GM12878 (cell line): ENCODE data around the gene SLMAP. TPM values are rescaled to one million over a fixed set of nuclear protein-coding genes. Genes with fewer than 3 reads are reported as not detected.
A peak's percentile ranks its signal among the peaks of the same experiment; 100 is the strongest.

Experiments used
- ATAC-seq: fragments of 200-7000 bp; cut with Tn5 transposase; 3 replicates; pipeline ENCODE4 v1.9.1; 2020; ENCODE audit warnings: mild to moderate bottlenecking, moderate library complexity
- BruUV-seq: library from RNA; stranded (reverse); fragments of 400-500 nt; replicated peaks from 2 replicates; lab custom pipeline; 2021; lab: Mats Ljungman, UMichigan
- CTCF ChIA-PET: fragments of 300-600 bp; sonication (Branson Sonifier 250); formaldehyde crosslinking; extraction: SDS; loops from one replicate; lab custom pipeline; 2021; ENCODE audit warnings: inconsistent platforms; lab: Yijun Ruan, JAX
- POLR2A ChIA-PET: fragments of 350-600 bp; formaldehyde crosslinking; extraction: SDS; loops from one replicate; lab custom pipeline; 2021; ENCODE audit warnings: inconsistent platforms; lab: Charles Lee
- RAD21 ChIA-PET: fragments of 300-600 bp; sonication (Branson Sonifier 250); formaldehyde crosslinking; loops from one replicate; lab custom pipeline; 2023; ENCODE audit warnings: antibody characterized with exemption; ENCODE audit not compliant: unreplicated experiment; lab: Charles Lee
- SMC1A ChIA-PET: fragments of 300-600 bp; sonication (Branson Sonifier 250); formaldehyde crosslinking; loops from one replicate; lab custom pipeline; 2023; ENCODE audit not compliant: unreplicated experiment, uncharacterized antibody; lab: Charles Lee
- DNase-seq: peaks from one replicate; pipeline ENCODE4 v3.0.0-alpha.2; 2011; ENCODE audit warnings: low read depth, low spot score
- FAIRE-seq: peaks from 3 replicates; lab custom pipeline; 2011; peaks lifted over from hg19 to GRCh38; lab: Jason Lieb, UNC
- H2AFZ ChIP-seq: 2 replicates; pipeline ENCODE4 v1.6.0; 2011; ENCODE audit warnings: low read depth, low read length, control low read depth; ENCODE audit not compliant: control insufficient read depth
- H3K27ac ChIP-seq: 2 replicates; pipeline ENCODE4 v1.5.1; 2011; ENCODE audit warnings: control low read depth; ENCODE audit not compliant: control insufficient read depth, insufficient read depth
- H3K27me3 ChIP-seq, 2 experiments: replicated peaks in 1 of 2; 2 replicates each; pipeline versions ENCODE4 v1.6.0 to v1.6.1; 2011; ENCODE audit warnings: low read length in 1 of 2; ENCODE audit not compliant: control insufficient read depth in 2 of 2, insufficient read depth in 2 of 2
- H3K36me3 ChIP-seq, 2 experiments: 2 replicates each; pipeline ENCODE4 v1.5.1; 2011; ENCODE audit warnings: low read length in 1 of 2; ENCODE audit not compliant: control insufficient read depth in 2 of 2, insufficient read depth in 2 of 2
- H3K4me1 ChIP-seq: 2 replicates; pipeline ENCODE4 v1.6.1; 2011; ENCODE audit warnings: mild to moderate bottlenecking, low read length, moderate library complexity, mixed read lengths; ENCODE audit not compliant: control insufficient read depth, insufficient read depth
- H3K4me2 ChIP-seq: 2 replicates; pipeline ENCODE4 v1.6.0; 2011; ENCODE audit warnings: control low read depth; ENCODE audit not compliant: control insufficient read depth, insufficient read depth
- H3K4me3 ChIP-seq: fragments of 200-600 bp; sonication (generic); 2 replicates; pipeline ENCODE4 v1.5.1; 2016
- H3K79me2 ChIP-seq: 2 replicates; pipeline ENCODE4 v1.6.0; 2011; ENCODE audit warnings: low read length; ENCODE audit not compliant: control insufficient read depth, insufficient read depth
- H3K9ac ChIP-seq: 2 replicates; pipeline ENCODE4 v1.8.0; 2011; ENCODE audit warnings: low read length, control low read depth, mixed read lengths; ENCODE audit not compliant: control insufficient read depth, insufficient read depth
- H3K9me3 ChIP-seq: replicated peaks from 3 replicates; pipeline ENCODE4 v1.5.1; 2011; ENCODE audit warnings: mild to moderate bottlenecking, low read length; ENCODE audit not compliant: control insufficient read depth, insufficient read depth
- H4K20me1 ChIP-seq: 2 replicates; pipeline ENCODE4 v1.6.0; 2011; ENCODE audit not compliant: control insufficient read depth, insufficient read depth
- CBFB ChIP-seq: IDR thresholded peaks from 2 replicates; pipeline ENCODE4 v1.6.1; 2016; ENCODE audit warnings: antibody characterized with exemption, low read depth
- CEBPB ChIP-seq, 2 experiments: fragments of 150-350 bp in 1 of 2; IDR thresholded peaks; 2 replicates each; pipeline ENCODE4 v1.6.1; 2012 to 2014; ENCODE audit warnings: low read depth in 2 of 2, low read length in 2 of 2, borderline replicate concordance in 1 of 2, inconsistent platforms in 1 of 2
- FOS ChIP-seq: IDR thresholded peaks from 3 replicates; pipeline ENCODE4 v1.6.1; 2011; ENCODE audit warnings: borderline replicate concordance; ENCODE audit not compliant: insufficient read length; ENCODE audit errors: extremely low read depth
- GABPA ChIP-seq: IDR thresholded peaks from 2 replicates; pipeline ENCODE4 v1.6.1; 2014; ENCODE audit warnings: antibody characterized with exemption, low read depth, mild to moderate bottlenecking, inconsistent platforms
- NFXL1 ChIP-seq: fragments of 450-650 bp; IDR thresholded peaks from 2 replicates; pipeline ENCODE4 v1.6.1; 2017; ENCODE audit warnings: antibody characterized with exemption, mild to moderate bottlenecking, borderline replicate concordance
- POLR2A ChIP-seq: IDR thresholded peaks from 2 replicates; pipeline ENCODE4 v1.6.1; 2011; ENCODE audit warnings: low read depth, mild to moderate bottlenecking, low read length
- WGBS: methylation state at CpG from one replicate; pipeline ENCODE4 v1.1.6; 2016; ENCODE audit warnings: low lambda C conversion rate; ENCODE audit not compliant: insufficient replicate concordance, insufficient coverage; ENCODE audit errors: missing lambda C conversion rate; 5-methylcytosine and 5-hydroxymethylcytosine counted together
- in situ Hi-C: fragments of 300-500 bp; cut with MboI; formaldehyde crosslinking; loops from 9 replicates; pipeline ENCODE4 v1.14.3; 2018; ENCODE audit warnings: mixed read lengths
- intact Hi-C: fragments of 100-400 bp; cut with micrococcal nuclease; formaldehyde crosslinking; loops from one replicate; pipeline ENCODE4 v1.14.2; 2022; ENCODE audit not compliant: unreplicated experiment
- polyA plus RNA-seq, 11 experiments: library from polyadenylated mRNA; depleted of rRNA in 4 of 11; unstranded in 6 of 11; stranded (reverse) in 5 of 11; fragments of >200 nt; fragmentation: Nextera tagmentation in 4 of 11; fragmentation: Illumina TruSeq in 1 of 11; extraction: Ambion mirVana in 4 of 11; extraction: Trizol in 1 of 11; gene quantifications; 1 replicate in 1 of 11; 2 replicates in 10 of 11; pipeline versions ENCODE4 v1.2.1 to v1.2.3, GENCODE V29; 2011 to 2016; ENCODE audit warnings: inconsistent platforms in 2 of 11, missing spikeins in 2 of 11, low read depth in 1 of 11
- total RNA-seq, 4 experiments: library from RNA; depleted of rRNA in 3 of 4; stranded (reverse); fragments of >200 nt in 3 of 4; fragmentation: Illumina TruSeq in 1 of 4; extraction: Trizol in 1 of 4; gene quantifications; 2 replicates each; pipeline versions ENCODE4 v1.2.1 to v1.2.3, GENCODE V29; 2013 to 2021
- TF ChIP-seq, protein P1 (sequence below): IDR thresholded peaks from 2 replicates; pipeline ENCODE4 v1.6.1; 2012; ENCODE audit warnings: low read length, inconsistent platforms
- TF ChIP-seq, protein P2 (sequence below): fragments of 450-650 bp; IDR thresholded peaks from 2 replicates; pipeline ENCODE4 v1.6.1; 2017; ENCODE audit warnings: low read depth, mild to moderate bottlenecking, moderate library complexity

SLMAP gene
- total and polyA plus RNA-seq, 10 of the 15 experiments (the other 5 are each of a cell fraction or from before 2014, with no cell fraction given), result 8.3 to 43.8 (median 26.4) TPM

DNA sequence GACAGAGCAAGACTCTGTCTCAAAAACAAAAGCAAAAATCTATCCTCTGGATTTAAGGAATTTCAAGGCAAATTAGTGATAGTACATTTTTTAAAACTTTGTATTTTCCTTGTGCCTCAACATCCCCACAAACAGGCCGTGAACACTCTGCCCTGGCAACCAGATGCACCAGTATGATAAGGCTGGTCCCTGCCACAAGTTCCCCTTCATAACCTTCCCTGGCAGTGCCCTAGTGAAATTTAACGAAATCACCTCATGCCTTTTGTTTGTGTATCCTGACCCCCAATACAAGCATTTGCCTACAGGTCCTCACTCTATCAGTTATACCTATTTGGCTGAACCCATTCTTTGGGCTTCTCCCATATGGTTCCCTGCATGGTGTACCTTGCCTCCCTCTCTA lies 144.7 kb downstream of the SLMAP start:
- ChIA-PET SMC1A (no interaction called here), POLR2A (no interaction called here)
- Histone ChIP-seq H3K4me2 (no peak overlapping the region), H3K9me3 (no peaks in the 10 kb centered on the region), H4K20me1 (no peaks in the 10 kb centered on the region), H3K27me3 (no peaks in the 10 kb centered on the region), H3K4me3 (no peak overlapping the region), H3K27ac (no peak overlapping the region)
- intact Hi-C loops, result no loop called here
- DNase-seq (no peak), FAIRE-seq (no peak)
- no TSS peak for BruUV-seq
- TF ChIP-seq CBFB (no peak), CEBPB (IDR thresholded peaks at IDR 0.05; ENCODE audit: borderline replicate concordance in 1 of 2, low read depth in 2 of 2, low read length in 2 of 2) (no peak)
- TF ChIP-seq, all 136 proteins: peak for 0
- ChIA-PET RAD21 (no interaction called here), CTCF (no interaction called here)
- H3K79me2 ChIP-seq, result no peaks in the 10 kb centered on the region
- in situ Hi-C loops, result no loop called here
- H2AFZ ChIP-seq, result no peak overlapping the region
- H3K4me1 ChIP-seq, result no peaks in the 10 kb centered on the region
- ATAC-seq, result no peak
- no peak overlapping the region for H3K9ac ChIP-seq
- peaks cover 0 to 5% of the 10 kb centered on the region in 2 experiments; a peak in 2 of 4 replicates for H3K36me3 ChIP-seq
- WGBS, result 50% methylated on average over 2 of the region's 2 CpGs

DNA sequence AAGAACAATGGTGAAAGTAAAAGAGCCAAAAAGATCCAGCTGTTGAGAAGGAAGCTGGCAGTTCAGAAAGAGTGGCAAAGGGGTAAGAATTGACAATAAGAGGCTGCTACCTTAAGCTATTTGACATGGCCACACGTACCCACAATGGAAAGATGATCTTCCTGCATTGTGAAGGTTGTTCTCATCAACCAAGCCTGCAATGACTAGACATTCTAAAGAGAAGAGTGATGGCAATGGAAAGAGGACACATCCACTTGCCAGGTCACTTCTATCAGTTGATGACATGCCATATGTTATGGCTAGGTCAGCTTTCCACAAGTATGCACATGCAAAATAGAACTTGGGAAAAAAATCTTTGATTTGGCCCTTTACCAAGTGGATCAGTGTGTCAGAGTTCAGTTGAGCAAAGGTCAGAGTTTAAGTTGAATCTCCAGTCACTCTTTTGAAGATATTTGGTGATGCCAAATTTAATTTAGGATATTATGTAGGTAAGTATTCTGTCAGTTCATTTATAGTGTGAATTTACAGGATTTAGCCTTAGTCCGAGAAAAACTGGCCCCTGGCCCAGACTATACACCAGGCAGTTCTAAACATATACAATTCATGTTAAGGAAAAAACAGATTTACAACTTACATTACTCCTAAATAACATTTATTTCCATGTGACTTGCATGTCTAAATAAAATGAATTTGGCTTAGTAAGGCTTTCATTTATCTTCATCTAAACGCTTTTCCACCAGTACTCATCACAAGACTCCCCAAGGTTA lies 147.2 kb downstream of the SLMAP start:
- Histone ChIP-seq H3K4me1 (no peaks in the 10 kb centered on the region), H3K4me2 (no peak overlapping the region), H3K4me3 (no peak overlapping the region), H3K27ac (no peak overlapping the region), H3K9ac (no peak overlapping the region), H3K27me3 (no peaks in the 10 kb centered on the region), H4K20me1 (no peaks in the 10 kb centered on the region), H3K79me2 (no peaks in the 10 kb centered on the region), H3K36me3 (peaks cover 0 to 4% of the 10 kb centered on the region in 2 experiments; a peak in 2 of 4 replicates), H2AFZ (no peak overlapping the region), H3K9me3 (no peaks in the 10 kb centered on the region)
- POLR2A ChIA-PET, result no interaction called here
- in situ Hi-C loops, result no loop called here
- intact Hi-C loops, result no loop called here
- ATAC-seq (no peak), DNase-seq (no peak), FAIRE-seq (no peak)
- RAD21 ChIA-PET, result interaction anchor here (1.2 kb wide), 1 partner anchor 212 kb away, joined by 3 read pairs; no protein-coding TSS in a partner anchor
- WGBS, result 98% methylated on average over 3 of the region's 3 CpGs
- TF ChIP-seq GABPA, result no peak
- TF ChIP-seq, protein P1, sequence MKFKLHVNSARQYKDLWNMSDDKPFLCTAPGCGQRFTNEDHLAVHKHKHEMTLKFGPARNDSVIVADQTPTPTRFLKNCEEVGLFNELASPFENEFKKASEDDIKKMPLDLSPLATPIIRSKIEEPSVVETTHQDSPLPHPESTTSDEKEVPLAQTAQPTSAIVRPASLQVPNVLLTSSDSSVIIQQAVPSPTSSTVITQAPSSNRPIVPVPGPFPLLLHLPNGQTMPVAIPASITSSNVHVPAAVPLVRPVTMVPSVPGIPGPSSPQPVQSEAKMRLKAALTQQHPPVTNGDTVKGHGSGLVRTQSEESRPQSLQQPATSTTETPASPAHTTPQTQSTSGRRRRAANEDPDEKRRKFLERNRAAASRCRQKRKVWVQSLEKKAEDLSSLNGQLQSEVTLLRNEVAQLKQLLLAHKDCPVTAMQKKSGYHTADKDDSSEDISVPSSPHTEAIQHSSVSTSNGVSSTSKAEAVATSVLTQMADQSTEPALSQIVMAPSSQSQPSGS, result no peak
- no peak for TF ChIP-seq FOS
- TF ChIP-seq, protein P2, sequence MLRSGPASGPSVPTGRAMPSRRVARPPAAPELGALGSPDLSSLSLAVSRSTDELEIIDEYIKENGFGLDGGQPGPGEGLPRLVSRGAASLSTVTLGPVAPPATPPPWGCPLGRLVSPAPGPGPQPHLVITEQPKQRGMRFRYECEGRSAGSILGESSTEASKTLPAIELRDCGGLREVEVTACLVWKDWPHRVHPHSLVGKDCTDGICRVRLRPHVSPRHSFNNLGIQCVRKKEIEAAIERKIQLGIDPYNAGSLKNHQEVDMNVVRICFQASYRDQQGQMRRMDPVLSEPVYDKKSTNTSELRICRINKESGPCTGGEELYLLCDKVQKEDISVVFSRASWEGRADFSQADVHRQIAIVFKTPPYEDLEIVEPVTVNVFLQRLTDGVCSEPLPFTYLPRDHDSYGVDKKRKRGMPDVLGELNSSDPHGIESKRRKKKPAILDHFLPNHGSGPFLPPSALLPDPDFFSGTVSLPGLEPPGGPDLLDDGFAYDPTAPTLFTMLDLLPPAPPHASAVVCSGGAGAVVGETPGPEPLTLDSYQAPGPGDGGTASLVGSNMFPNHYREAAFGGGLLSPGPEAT, result no peak
- no peak for TF ChIP-seq POLR2A
- TF ChIP-seq NFXL1, result no peak
- SMC1A ChIA-PET, result interaction anchor here (1.5 kb wide), 1 partner anchor 39 kb away, joined by 3 read pairs; no protein-coding TSS in a partner anchor
- CTCF ChIA-PET, result interaction anchor here (0.7 to 1.2 kb wide), 2 partner anchors 11 to 51 kb away, joined by 3 to 4 read pairs; no protein-coding TSS in a partner anchor
- BruUV-seq, result TSS peak; percentile 19
